ENCODE data around the gene ITGB5.

DNA sequence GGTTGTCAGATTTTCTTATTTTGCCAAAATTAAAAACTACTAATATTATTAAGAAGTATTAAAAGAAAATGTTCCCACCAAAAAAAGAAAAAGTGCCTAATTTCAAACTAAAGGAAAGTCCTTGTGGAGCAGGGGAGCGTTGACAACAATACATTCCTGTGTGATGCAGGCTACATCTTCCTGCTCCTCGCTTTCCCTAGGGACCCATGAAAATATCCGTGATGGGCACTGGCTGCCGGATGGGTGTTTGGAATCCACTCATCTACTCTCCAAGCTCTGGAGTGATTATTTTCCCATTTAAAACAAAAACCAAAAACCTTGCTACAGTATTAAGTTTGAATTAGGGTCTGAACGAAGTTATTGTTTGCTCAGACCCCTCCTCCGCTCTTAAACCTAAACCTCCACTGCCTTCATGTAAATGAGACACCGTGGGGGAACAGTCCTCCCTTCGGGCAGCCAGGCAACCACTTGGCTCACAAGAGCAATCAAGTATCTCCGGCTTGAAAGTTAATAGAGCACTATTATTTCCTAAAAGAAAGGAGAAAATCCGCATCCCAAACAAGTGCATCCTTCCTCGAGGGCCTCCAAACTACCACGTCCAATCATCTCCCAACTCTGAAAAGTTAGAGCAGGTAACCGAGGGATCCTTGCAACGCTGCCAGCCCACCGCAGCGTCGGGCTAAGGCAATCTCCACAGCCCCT is 1.5 kb downstream of the ITGB5 start:
- TF ChIP-seq CTCF (IDR thresholded peaks at IDR 0.05) (no peak), POLR2AphosphoS5 (IDR thresholded peaks at IDR 0.05) (no peak), POLR2A (IDR thresholded peaks at IDR 0.05) (no peak)

Data from upper lobe of left lung (tissue), 4 donors.